RPMI8226 (cell line): ENCODE measurements around the gene MTFR1L.

Experiments used
- DNase-seq: peaks from one replicate; pipeline ENCODE4 v3.0.0-alpha.2; 2015

The MTFR1L gene

DNA sequence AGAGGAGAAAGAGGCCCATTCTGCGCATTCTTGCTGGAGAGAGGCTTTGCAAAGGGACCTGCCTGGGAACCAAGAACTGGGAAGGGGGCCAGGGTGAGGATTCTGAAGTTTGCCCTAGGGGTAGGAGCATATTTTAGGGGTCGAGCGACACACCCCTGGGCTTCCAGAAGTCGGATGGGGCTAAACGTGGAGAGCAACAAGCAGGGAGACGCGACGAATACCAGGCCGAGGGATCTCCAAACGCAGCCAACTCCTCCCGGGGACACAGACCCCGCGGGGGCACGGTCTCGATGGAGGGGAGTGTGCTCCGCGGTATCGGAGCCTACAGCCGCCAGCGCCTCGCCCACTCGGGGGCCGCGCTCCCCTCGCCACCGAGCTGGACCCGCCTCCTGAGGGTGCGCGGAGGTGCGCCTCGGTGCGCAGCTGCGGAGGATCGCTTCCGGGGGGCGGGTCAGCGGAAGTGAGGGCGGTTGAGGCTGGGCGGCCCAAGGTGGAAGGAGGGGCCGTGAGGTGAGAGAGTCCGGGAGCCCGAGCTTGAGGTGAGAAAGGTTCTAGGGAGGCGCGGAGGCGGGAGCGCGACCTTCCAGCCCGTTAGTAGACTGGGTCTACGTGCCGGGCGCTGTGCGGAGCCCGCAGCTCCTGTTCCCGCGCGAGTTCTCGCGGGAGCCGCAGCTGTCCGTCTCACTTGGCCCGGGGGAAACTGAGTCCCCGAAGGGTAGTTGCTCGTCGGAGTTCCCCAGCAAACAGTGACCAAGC lies at the start of gene MTFR1L:
TSS of gene MTFR1L (plus strand) at position 464 of the 756 bp plus-strand sequence. CDS start 3,151 bp downstream, outside the sequence.
- peak; percentile 97 for DNase-seq

DNA sequence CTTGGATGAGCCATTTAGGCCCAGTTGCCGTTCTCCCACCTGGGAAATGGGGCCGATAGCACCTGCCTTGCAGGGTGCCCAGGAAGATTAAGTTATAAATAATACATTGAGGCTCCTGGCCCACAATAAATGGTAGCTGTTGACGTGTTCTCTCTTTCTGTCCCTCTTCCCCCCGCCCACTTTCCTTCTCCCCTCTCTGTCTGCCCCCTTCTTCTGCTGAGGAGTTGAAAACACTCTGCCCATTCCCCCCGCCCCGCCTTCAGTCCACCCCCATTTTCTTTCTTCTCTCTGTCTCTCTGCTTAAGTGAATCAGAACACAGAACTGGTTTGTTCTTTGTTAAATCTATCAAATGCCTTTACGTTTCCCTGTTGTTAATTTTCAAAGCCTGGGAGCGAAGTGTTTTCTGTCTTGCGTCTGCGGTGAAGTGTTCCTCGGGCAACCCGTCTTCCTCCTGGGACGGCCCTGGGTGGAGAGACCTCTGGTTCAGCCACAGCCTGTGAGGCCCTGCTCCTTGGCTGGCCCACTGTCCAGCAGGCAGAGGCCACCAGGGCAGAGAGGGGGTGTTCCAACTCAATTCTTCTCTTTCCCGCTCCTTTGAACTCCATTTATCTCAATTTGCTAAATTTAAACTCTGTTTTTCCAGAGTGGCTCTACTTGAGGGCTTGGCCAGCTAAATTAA lies 49.1 kb upstream of the MTFR1L start:
- no peak for DNase-seq

GRCh38 chr1:25771221-25772114 lies 48.3 kb upstream of the MTFR1L start:
- DNase-seq: peak; percentile 70

GRCh38 chr1:25772164-25772563 lies 47.6 kb upstream of the MTFR1L start:
- DNase-seq: no peak

GRCh38 chr1:25772692-25773245 lies 47.0 kb upstream of the MTFR1L start:
- no peak for DNase-seq

GRCh38 chr1:25773441-25774125 lies 46.2 kb upstream of the MTFR1L start:
- no peak for DNase-seq

DNA sequence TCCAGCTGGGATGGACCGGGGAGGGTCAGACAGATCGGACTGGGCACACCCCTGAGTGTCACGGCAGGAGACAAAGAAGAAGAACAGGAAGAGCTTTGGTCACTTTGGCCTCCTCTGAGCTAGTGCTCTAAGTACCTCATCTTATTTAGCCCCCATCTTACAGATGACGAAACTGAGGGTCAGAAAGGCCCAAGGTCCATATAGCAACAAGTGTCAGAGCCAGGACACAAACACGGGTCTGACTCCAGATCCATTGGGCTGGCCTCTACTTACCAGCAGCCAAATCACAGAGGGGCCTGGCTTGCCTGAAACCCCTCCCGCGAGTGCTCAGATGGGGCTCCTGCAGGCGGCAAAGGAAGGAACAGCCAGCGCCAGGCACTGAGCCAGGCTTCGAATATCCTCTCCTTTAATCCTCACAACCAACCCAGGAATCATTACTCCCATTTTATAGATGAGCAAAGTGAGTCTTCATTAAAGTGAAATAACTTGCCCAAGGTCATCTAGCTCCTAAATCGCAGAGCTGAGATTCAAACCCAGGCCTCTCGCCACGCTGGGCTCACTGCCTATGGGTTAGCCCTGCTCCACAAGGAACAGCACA lies 45.4 kb upstream of the MTFR1L start:
- no peak for DNase-seq

- peak; percentile 91 for DNase-seq
Measured at GRCh38 chr1:25774921-25775771, 44.6 kb upstream of the MTFR1L start.

GRCh38 chr1:25779388-25779787 lies 40.4 kb upstream of the MTFR1L start:
- no peak for DNase-seq

GRCh38 chr1:25779894-25780293 lies 39.9 kb upstream of the MTFR1L start:
- DNase-seq: no peak

GRCh38 chr1:25780318-25781129 lies 39.2 kb upstream of the MTFR1L start:
- peak; percentile 53 for DNase-seq

DNA sequence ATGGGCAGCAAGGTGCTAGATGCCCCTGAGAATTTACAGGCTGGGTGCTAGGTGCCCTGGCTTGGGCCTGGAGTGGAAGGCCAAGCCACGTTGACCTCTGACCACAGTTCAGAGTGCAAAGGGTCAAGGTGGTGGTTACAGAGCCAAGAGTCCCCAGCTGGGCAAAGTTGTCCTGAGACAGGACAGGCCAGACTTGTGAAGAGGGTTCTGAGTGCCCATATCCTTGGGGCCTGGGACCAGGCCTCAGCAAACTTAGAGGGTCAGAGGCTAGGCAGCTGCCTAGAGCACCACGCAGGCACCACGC lies 38.7 kb upstream of the MTFR1L start:
- DNase-seq: no peak

- peak; percentile 60 for DNase-seq
Measured at GRCh38 chr1:25782608-25783201, 37.0 kb upstream of the MTFR1L start.

GRCh38 chr1:25784575-25785051 lies 35.1 kb upstream of the MTFR1L start:
- DNase-seq: no peak

DNA sequence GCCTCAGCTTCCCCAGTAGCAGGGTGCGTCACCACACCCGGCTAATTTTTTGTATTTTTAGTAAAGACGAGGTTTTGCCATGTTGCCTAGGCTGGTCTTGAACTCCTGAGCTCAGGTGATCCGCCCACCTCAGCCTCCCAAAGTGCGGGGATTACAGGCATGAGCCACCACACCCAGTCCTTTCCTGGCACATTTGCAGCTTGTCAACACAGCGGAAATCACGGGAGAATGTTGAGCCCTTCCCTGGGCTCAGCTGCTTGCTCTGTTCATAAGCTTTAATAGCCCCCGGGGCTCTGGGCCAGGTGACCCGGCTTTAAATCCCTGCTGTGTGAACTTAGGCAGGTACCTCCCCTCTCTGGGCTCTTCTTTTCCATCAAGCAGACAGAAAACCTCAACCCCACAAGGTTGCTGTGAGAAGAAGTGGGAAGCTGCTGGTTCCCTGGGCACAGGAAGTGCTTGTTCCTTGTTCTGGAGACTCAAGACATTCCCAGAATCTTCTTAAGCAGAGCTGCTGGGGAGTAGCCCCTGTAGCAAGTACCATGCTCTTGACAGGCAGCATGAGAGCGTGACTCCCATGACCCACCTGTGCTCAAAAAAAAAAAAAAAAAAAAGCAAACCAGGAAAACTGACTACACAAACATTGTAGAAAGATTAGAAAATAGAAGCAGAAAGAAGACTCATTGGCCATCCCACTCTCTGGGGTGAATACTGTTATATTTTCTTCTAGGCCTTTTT lies 34.3 kb upstream of the MTFR1L start:
- DNase-seq: no peak

- no peak for DNase-seq
Measured at GRCh38 chr1:25786887-25787759, 32.6 kb upstream of the MTFR1L start.

- DNase-seq: no peak
Measured at GRCh38 chr1:25787760-25788166, 32.0 kb upstream of the MTFR1L start.

GRCh38 chr1:25790472-25790871 lies 29.3 kb upstream of the MTFR1L start:
- no peak for DNase-seq
